Activated CD8-positive, alpha-beta T cell treated with anti-CD3 and anti-CD28 coated beads for 36 hours (primary cell): ENCODE results near the gene CLDN3. TPM values are rescaled to one million over a fixed set of nuclear protein-coding genes. Genes with fewer than 3 reads are reported as not detected.
"Not testable (repeated sequence)": the region's sequence is repeated elsewhere in the genome, so short reads cannot be mapped to it uniquely, and the experiment has no call there.

Experiments used
- ATAC-seq: fragments of 200-7000 bp; cut with Tn5 transposase; one replicate; pipeline ENCODE4 v1.10.0; 2021; ENCODE audit warnings: mild to moderate bottlenecking, moderate library complexity
- CTCF ChIA-PET: fragments of 350-600 bp; sonication (Branson Sonifier 250); formaldehyde crosslinking; loops from one replicate; lab custom pipeline; 2021; ENCODE audit warnings: antibody characterized with exemption; lab: Charles Lee
- POLR2A ChIA-PET: fragments of 350-600 bp; sonication (Branson Sonifier 250); formaldehyde crosslinking; loops from one replicate; lab custom pipeline; 2021; ENCODE audit warnings: antibody characterized with exemption; lab: Charles Lee
- DNase-seq: peaks from one replicate; pipeline ENCODE4 v3.0.0-alpha.2; 2020
- H3K27ac Mint-ChIP-seq: one replicate; pipeline ENCODE4 v1.8.0; 2021; ENCODE audit warnings: mild to moderate bottlenecking, mixed read lengths
- H3K27me3 Mint-ChIP-seq: one replicate; pipeline ENCODE4 v1.8.0; 2021; ENCODE audit warnings: mixed read lengths
- H3K36me3 Mint-ChIP-seq: one replicate; pipeline ENCODE4 v1.8.0; 2021; ENCODE audit warnings: low read depth, mixed read lengths
- H3K4me1 Mint-ChIP-seq: one replicate; pipeline ENCODE4 v1.8.0; 2021; ENCODE audit warnings: low read depth, mixed read lengths
- H3K4me3 Mint-ChIP-seq: one replicate; pipeline ENCODE4 v1.8.0; 2021; ENCODE audit warnings: mild to moderate bottlenecking, moderate library complexity, mixed read lengths
- H3K9me3 Mint-ChIP-seq: one replicate; pipeline ENCODE4 v1.8.0; 2021; ENCODE audit warnings: mixed read lengths
- CTCF ChIP-seq: fragments of 200-600 bp; IDR thresholded peaks from one replicate; pipeline ENCODE4 v1.8.0; 2022; ENCODE audit warnings: antibody characterized with exemption, mild to moderate bottlenecking
- intact Hi-C: fragments of 100-400 bp; cut with micrococcal nuclease; formaldehyde crosslinking; loops from one replicate; pipeline ENCODE4 v1.10.0; 2022
- total RNA-seq, 2 experiments: library from RNA; stranded (reverse); gene quantifications; one replicate each; pipeline ENCODE4 v1.2.3, GENCODE V29; 2021

The CLDN3 gene
- total RNA-seq, 2 experiments from 2014 or later: not detected

DNA sequence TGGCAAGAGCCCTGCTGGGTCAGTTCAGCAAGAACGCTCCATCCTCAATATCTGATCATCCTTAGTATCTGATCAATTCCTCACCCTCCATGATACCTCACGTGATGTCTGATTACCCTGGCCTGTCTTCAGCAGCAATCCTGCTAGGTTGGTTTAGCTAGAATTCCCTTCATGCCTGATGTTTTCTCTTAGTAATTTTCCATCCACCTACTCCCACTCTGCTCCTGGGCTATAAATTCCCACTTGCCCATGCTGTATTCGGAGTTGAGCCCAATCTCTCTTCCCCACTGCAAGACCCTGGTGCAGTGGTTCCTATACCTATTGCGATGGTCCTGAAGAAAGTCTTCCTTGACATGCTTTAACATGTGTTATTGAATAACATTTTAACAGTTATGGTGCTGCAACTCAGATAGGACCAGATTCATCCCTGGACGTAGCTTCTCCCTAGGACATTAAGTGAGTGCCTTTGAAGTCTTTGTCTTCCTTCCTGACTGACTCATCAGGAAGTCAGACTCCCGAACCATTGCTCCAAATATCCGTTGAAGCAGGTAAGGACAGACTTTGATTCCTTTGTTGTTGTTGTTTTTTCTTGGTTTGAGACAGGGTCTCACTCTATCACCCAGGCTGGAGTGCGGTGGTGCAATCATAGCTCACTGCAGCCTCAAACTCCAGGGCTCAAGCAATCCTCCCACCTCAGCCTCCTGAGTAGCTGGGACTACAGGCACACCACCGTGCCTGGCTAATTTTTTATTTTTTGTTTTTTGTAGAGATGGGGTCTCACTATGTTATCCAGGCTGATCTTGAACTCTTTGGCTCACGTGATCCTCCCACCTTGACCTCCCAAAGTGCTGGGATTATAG is 29.4 kb upstream of the CLDN3 start:
- intact Hi-C loops: no loop called here
- H3K4me3 Mint-ChIP-seq: no peak overlapping the region
- no peak for ATAC-seq
- no peaks in the 10 kb centered on the region for H3K9me3 Mint-ChIP-seq
- ChIA-PET CTCF (interaction anchor here (1.7 to 2.1 kb wide), 2 partner anchors 12 to 55 kb away, joined by 3 to 7 read pairs; no protein-coding TSS in a partner anchor), POLR2A (no interaction called here)
- H3K27me3 Mint-ChIP-seq: peaks cover 6% of the 10 kb centered on the region
- H3K4me1 Mint-ChIP-seq: no peaks in the 10 kb centered on the region
- no peak for DNase-seq
- TF ChIP-seq CTCF: no peak
- H3K27ac Mint-ChIP-seq: no peak overlapping the region
- H3K36me3 Mint-ChIP-seq: no peaks in the 10 kb centered on the region

GRCh38 chr7:73797176-73797575 is 27.1 kb upstream of the CLDN3 start:
- not testable (repeated sequence) for H3K4me3 Mint-ChIP-seq

GRCh38 chr7:73796656-73797055 is 26.6 kb upstream of the CLDN3 start:
- H3K9me3 Mint-ChIP-seq, H3K27me3 Mint-ChIP-seq, POLR2A ChIA-PET, H3K27ac Mint-ChIP-seq, intact Hi-C loops, H3K4me1 Mint-ChIP-seq, H3K4me3 Mint-ChIP-seq, H3K36me3 Mint-ChIP-seq, ATAC-seq, DNase-seq: not testable (repeated sequence)
- CTCF ChIA-PET: interaction anchor here (1.2 kb wide), 1 partner anchor 10 kb away, joined by 3 read pairs; no protein-coding TSS in a partner anchor

More at GRCh38 chr7:73797176-73797575, 27.1 kb upstream of the CLDN3 start:
- H3K27ac Mint-ChIP-seq, POLR2A ChIA-PET, ATAC-seq, H3K9me3 Mint-ChIP-seq, H3K36me3 Mint-ChIP-seq, H3K27me3 Mint-ChIP-seq, DNase-seq, H3K4me1 Mint-ChIP-seq, intact Hi-C loops, CTCF ChIA-PET: not testable (repeated sequence)

- H3K4me3 Mint-ChIP-seq, ATAC-seq, H3K27ac Mint-ChIP-seq, CTCF ChIA-PET, DNase-seq, H3K27me3 Mint-ChIP-seq, H3K4me1 Mint-ChIP-seq, H3K9me3 Mint-ChIP-seq, H3K36me3 Mint-ChIP-seq, intact Hi-C loops: not testable (repeated sequence)
- POLR2A ChIA-PET: interaction anchor here (0.6 kb wide), 1 partner anchor 14 kb away, joined by 3 read pairs; no protein-coding TSS in a partner anchor
Observed at GRCh38 chr7:73795188-73795587, 25.1 kb upstream of the CLDN3 start.

DNA sequence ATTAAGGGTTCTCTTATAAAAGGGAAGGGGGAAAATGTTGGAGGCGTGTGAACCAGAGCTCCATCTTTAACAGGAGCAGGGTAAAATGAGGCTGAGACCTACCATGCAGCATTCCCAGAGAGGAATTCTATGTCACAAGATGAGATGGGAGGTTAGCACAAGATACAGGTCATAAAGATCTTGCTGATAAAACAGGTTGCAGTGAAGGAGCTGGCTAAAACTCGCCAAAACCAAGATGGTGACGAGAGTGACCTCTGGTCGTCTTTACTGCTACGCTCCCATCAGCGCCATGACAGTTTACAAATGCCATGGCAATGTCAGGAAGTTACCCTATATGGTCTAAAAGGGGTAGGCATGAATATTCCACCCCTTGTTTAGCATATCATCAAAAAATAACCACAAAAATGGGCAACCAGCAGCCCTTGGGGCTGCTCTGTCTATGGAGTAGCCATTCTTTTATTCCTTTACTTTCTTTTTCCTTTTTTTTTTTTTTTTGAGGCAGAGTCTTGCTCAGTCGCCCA is 21.2 kb upstream of the CLDN3 start:
- H3K4me3 Mint-ChIP-seq, POLR2A ChIA-PET, H3K36me3 Mint-ChIP-seq, DNase-seq, H3K27me3 Mint-ChIP-seq, CTCF ChIA-PET, ATAC-seq, H3K9me3 Mint-ChIP-seq, H3K4me1 Mint-ChIP-seq, H3K27ac Mint-ChIP-seq, intact Hi-C loops: not testable (repeated sequence)

DNA sequence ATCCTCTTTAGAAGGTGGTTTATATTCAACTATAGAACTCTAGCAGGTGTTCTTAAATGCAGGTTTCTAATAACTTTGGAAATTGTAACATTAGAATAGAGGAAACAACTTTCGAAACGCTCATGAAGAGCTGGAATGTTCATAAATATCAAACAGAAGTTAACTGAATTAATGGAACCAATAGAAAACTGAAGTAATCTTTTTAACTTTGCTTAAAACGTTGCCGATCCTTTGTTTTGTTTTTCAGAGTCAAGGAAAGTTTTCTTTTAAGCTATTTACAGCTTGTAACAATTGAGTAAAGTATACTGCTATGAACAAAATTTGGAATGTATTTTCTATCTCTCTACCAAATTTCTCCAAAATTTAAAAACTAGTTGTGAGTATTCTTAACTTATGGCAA is 19.0 kb upstream of the CLDN3 start:
- DNase-seq (no peak), ATAC-seq (no peak)
- Mint-ChIP-seq H3K4me3 (no peak overlapping the region), H3K4me1 (no peaks in the 10 kb centered on the region), H3K36me3 (no peaks in the 10 kb centered on the region), H3K27me3 (peaks cover 3% of the 10 kb centered on the region), H3K9me3 (no peaks in the 10 kb centered on the region), H3K27ac (no peak overlapping the region)
- ChIA-PET CTCF (no interaction called here), POLR2A (no interaction called here)
- TF ChIP-seq CTCF: no peak
- intact Hi-C loops: no loop called here

DNA sequence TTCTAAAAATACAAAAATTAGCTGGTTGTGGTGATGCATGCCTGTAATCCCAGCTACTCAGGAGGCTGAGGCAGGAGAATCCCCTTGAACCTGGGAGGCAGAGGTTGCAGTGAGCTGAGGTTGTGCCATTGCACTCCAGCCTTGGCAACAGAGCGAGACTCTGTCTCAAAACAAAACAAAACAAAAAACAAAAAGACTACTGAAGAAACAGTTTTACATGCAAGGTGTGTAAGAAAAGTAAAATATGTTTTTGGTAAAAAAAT is 17.6 kb upstream of the CLDN3 start:
- CTCF ChIA-PET, H3K36me3 Mint-ChIP-seq, ATAC-seq, H3K4me1 Mint-ChIP-seq, H3K9me3 Mint-ChIP-seq, H3K27ac Mint-ChIP-seq, POLR2A ChIA-PET, H3K4me3 Mint-ChIP-seq, DNase-seq, H3K27me3 Mint-ChIP-seq, intact Hi-C loops: not testable (repeated sequence)
